Chondrocyte (in vitro differentiated cells): ENCODE data around the gene NKD1. TPM values are rescaled to one million over a fixed set of nuclear protein-coding genes. Genes with fewer than 3 reads are reported as not detected.
A peak's percentile ranks its signal among the peaks of the same experiment; 100 is the strongest.

Experiments used
- DNase-seq: peaks from one replicate; pipeline ENCODE4 v3.0.0; 2021; ENCODE audit warnings: mixed read lengths, low spot score
- H3K27ac Mint-ChIP-seq: one replicate; pipeline ENCODE4 v1.8.0; 2021; ENCODE audit warnings: mild to moderate bottlenecking, moderate library complexity, mixed read lengths; ENCODE audit not compliant: unreplicated experiment
- H3K27me3 Mint-ChIP-seq: 2 replicates; pipeline ENCODE4 v1.8.0; 2021; ENCODE audit warnings: low read depth, mixed read lengths
- H3K36me3 Mint-ChIP-seq: 2 replicates; pipeline ENCODE4 v1.8.0; 2021; ENCODE audit warnings: low read depth, mixed read lengths
- H3K4me1 Mint-ChIP-seq: 2 replicates; pipeline ENCODE4 v1.8.0; 2021; ENCODE audit warnings: low read depth, mild to moderate bottlenecking, mixed read lengths
- H3K4me3 Mint-ChIP-seq: one replicate; pipeline ENCODE4 v1.8.0; 2021; ENCODE audit warnings: mild to moderate bottlenecking, moderate library complexity, mixed read lengths; ENCODE audit not compliant: unreplicated experiment
- H3K9me3 Mint-ChIP-seq: 2 replicates; pipeline ENCODE4 v1.8.0; 2021; ENCODE audit warnings: low read depth, mixed read lengths
- total RNA-seq: library from RNA; stranded (reverse); gene quantifications from 3 replicates; pipeline ENCODE4 v1.2.1, GENCODE V29; 2021
- TF ChIP-seq, protein P1 (sequence below): fragments of 200-600 bp; sonication (generic); IDR thresholded peaks from 2 replicates; pipeline ENCODE4 v1.5.0; 2021; ENCODE audit warnings: antibody characterized with exemption, mild to moderate bottlenecking, moderate library complexity

NKD1 gene
- total RNA-seq, 1 donor from 2014 or later: 8.0 TPM

DNA sequence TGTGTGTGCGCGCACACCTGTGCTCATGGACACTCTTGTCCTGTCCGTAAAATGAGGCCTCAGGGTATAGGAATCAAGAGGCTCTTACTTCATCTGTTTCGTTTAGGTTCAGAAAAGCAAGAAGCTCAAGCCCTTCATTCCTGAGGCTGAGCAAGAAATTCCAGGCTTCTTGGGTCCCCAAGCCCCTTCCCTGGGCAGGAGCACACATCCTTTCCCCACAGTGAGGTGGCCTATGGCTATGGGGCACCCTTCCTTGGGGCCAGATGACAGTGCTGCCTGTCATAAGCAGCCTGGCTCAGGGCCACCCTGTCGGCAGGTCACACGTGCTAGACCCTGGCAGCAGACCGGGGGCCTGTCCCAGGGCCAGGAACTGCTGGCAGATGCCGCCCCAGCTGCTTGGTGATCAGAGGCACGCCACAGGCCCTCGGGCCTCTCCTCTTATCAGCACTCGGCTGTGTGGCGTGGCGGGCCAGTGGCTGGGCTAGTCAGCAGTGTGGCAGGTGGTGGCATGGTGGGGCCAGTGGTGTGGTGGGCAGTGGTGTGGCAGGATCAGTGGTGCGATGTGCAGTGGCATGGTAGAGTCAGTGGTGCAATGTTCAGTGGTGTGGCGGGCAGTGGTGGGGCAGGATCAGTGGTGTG lies 50.2 kb downstream of the NKD1 start:
- Mint-ChIP-seq H3K27me3 (no peaks in the 10 kb centered on the region), H3K9me3 (no peaks in the 10 kb centered on the region), H3K36me3 (no peaks in the 10 kb centered on the region), H3K4me3 (no peak overlapping the region), H3K27ac (no peak overlapping the region), H3K4me1 (peaks cover 30% of the 10 kb centered on the region)
- DNase-seq: no peak
- TF ChIP-seq, protein P1, sequence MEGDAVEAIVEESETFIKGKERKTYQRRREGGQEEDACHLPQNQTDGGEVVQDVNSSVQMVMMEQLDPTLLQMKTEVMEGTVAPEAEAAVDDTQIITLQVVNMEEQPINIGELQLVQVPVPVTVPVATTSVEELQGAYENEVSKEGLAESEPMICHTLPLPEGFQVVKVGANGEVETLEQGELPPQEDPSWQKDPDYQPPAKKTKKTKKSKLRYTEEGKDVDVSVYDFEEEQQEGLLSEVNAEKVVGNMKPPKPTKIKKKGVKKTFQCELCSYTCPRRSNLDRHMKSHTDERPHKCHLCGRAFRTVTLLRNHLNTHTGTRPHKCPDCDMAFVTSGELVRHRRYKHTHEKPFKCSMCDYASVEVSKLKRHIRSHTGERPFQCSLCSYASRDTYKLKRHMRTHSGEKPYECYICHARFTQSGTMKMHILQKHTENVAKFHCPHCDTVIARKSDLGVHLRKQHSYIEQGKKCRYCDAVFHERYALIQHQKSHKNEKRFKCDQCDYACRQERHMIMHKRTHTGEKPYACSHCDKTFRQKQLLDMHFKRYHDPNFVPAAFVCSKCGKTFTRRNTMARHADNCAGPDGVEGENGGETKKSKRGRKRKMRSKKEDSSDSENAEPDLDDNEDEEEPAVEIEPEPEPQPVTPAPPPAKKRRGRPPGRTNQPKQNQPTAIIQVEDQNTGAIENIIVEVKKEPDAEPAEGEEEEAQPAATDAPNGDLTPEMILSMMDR: no peak

DNA sequence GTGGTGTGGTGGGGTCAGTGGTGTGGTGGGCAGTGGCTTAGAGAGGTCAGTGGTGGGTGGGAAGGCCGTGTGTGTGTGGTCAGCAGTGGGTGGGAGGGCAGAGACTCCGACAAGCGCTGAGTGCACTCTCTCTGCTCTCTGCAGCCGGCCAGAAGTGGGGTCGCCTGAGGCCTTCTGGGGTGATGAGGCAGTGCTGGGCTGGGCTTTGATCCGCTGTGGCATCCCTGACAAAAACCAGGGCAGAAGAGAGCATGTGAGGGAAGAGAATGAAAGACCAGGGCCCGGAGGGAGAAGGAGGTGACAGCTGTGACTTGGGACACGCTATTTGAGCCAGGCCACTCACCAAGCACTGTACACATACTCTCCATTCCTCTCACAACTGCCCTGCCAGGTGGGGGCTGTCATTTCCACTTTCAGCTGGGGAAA lies 50.8 kb downstream of the NKD1 start:
- no peak overlapping the region for H3K4me3 Mint-ChIP-seq
- no peaks in the 10 kb centered on the region for H3K36me3 Mint-ChIP-seq
- no peak for DNase-seq
- H3K4me1 Mint-ChIP-seq: peaks cover 36% of the 10 kb centered on the region
- H3K27ac Mint-ChIP-seq: no peak overlapping the region
- no peaks in the 10 kb centered on the region for H3K9me3 Mint-ChIP-seq
- no peaks in the 10 kb centered on the region for H3K27me3 Mint-ChIP-seq
- TF ChIP-seq, protein P1: no peak

DNA sequence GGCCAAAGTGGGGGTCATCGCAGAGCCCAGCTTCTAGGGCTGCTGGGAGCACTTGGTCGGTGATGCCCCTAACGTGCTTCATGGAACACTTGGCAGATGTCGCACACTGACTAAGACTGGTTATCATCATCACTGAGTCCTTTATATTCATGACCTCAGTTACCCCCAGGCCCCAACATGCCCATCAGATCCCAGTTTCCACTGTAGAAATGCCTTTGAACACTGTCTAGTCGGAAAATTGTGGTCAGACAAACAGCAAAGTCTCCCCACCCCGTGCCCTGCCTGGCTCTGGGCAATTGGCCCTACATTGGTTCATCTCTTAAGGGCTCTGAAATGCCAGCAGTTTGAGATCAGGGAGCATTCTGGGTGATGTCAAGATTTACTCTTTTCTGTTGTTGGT lies 51.3 kb downstream of the NKD1 start:
- no peaks in the 10 kb centered on the region for H3K9me3 Mint-ChIP-seq
- TF ChIP-seq, protein P1: no peak
- H3K27me3 Mint-ChIP-seq: no peaks in the 10 kb centered on the region
- H3K27ac Mint-ChIP-seq: no peak overlapping the region
- peaks cover 41% of the 10 kb centered on the region for H3K4me1 Mint-ChIP-seq
- H3K36me3 Mint-ChIP-seq: no peaks in the 10 kb centered on the region
- no peak overlapping the region for H3K4me3 Mint-ChIP-seq
- DNase-seq: no peak

DNA sequence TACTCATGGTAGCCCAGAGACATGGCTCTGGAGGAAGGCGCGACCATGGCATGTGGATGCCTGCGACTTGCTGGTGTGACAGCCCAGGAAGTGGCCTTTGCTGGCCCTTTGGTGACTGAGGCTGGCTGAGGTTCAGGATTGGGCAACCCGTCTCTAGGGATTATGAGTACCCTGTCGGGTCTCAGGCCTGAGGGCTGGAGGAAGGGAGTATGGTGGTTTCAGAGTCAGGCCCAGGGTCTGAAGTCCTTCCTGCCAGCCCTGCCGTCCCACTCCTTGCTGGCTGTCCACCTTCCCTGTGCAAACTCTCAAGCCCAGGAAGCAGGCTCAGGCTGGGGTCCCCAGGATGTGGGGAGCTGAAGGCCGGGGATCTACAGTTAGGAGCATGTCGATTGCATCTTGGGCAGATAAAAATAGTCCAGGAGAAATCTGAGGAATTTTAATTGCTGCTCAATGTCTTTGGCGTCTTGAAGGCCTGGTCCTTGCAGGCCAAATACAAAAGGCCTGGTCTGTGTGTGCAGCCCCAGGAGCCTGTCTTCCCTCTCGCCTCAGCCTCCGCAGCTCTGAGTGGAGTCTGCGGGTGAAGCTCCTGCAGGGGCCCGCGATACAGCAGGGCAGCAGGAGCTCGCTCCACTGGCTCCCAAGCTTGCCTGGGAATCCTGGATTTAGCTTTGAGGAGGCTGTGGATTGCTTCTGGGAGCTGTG lies 52.5 kb downstream of the NKD1 start:
- TF ChIP-seq, protein P1: no peak
- H3K4me3 Mint-ChIP-seq: no peak overlapping the region
- H3K36me3 Mint-ChIP-seq: no peaks in the 10 kb centered on the region
- peak overlapping the region; percentile 74 for H3K27ac Mint-ChIP-seq
- no peak for DNase-seq
- H3K9me3 Mint-ChIP-seq: no peaks in the 10 kb centered on the region
- H3K4me1 Mint-ChIP-seq: peaks cover 41% of the 10 kb centered on the region
- no peaks in the 10 kb centered on the region for H3K27me3 Mint-ChIP-seq

DNA sequence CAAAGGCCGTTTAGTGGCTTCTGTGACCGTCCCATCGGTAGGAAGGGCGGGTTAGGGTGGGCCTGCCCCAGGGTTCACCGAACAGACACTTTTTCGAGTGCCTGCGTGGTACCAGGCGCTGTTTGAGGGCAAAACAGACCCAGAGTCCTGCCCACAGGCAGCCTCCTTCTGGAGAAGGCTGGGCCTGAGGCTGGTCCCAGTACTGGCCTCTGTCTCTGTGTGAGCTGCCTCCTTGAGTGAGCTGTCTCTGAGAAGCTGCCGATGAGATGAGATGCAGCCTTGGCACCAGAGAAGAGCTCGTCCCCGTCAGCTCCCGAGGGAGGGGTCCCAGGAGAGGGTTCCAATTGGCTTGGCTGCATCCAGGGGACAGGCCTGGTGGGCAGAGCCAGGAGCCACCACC lies 53.1 kb downstream of the NKD1 start:
- H3K4me1 Mint-ChIP-seq: peaks cover 41% of the 10 kb centered on the region
- TF ChIP-seq, protein P1: no peak

More for the DNA sequence above, 53.1 kb downstream of the NKD1 start:
- no peaks in the 10 kb centered on the region for H3K36me3 Mint-ChIP-seq
- no peak overlapping the region for H3K4me3 Mint-ChIP-seq
- no peaks in the 10 kb centered on the region for H3K27me3 Mint-ChIP-seq
- no peak overlapping the region for H3K27ac Mint-ChIP-seq
- H3K9me3 Mint-ChIP-seq: no peaks in the 10 kb centered on the region
- DNase-seq: no peak
